ENCODE measurements around the gene MEAK7.

- TF ChIP-seq POLR2A (IDR thresholded peaks at IDR 0.05): no peak
- no peak for TF ChIP-seq CTCF (IDR thresholded peaks at IDR 0.05)
These were observed 2.8 kb upstream of the MEAK7 start for GRCh38 chr16:84507011-84507982.

Data from body of pancreas (tissue), 4 donors.